GM19467 (cell line): ENCODE measurements around the gene ZNF559.

Source experiments
- ATAC-seq: cut with Tn5 transposase; IDR thresholded peaks from one replicate; pipeline ENCODE4 v1.9.1; 2021; ENCODE audit warnings: mild to moderate bottlenecking, moderate library complexity; ENCODE audit not compliant: unreplicated experiment

ZNF559 gene

GRCh38 chr19:9352505-9352904 lies 28.5 kb downstream of the ZNF559 start:
- no peak for ATAC-seq

GRCh38 chr19:9353011-9353410 lies 29.0 kb downstream of the ZNF559 start:
- ATAC-seq: no peak

- no peak for ATAC-seq
These were observed 30.7 kb downstream of the ZNF559 start for GRCh38 chr19:9354651-9355050.

- no peak for ATAC-seq
These were observed 38.9 kb downstream of the ZNF559 start, which contains the start of gene ZNF177 for GRCh38 chr19:9362905-9363304. ZNF177 (plus strand) TSS chr19:9363013; CDS start chr19:9378312, 15,299 bp downstream.

- ATAC-seq: no peak
These were observed 47.0 kb downstream of the ZNF559 start for GRCh38 chr19:9370738-9371619.

GRCh38 chr19:9381361-9381785 lies 57.4 kb downstream of the ZNF559 start:
- no peak for ATAC-seq
